ENCODE data around the gene ZDHHC4. TPM values are rescaled to one million over a fixed set of nuclear protein-coding genes. Genes with fewer than 3 reads are reported as not detected.

The ZDHHC4 gene
- total and polyA plus RNA-seq, 9 of the 15 experiments (the other 6 are each of a cell fraction or from before 2014, with no cell fraction given): 33.4 to 106 (median 58.3) TPM

GRCh38 chr7:6531492-6532279, 45.6 kb upstream of the ZDHHC4 start:
- Histone ChIP-seq H3K9me1 (ENCODE audit: control insufficient read depth, insufficient read depth, low read length) (no peaks in the 10 kb centered on the region), H3K4me3 (no peak overlapping the region), H3K4me1 (replicated peaks in 1 of 2; ENCODE audit: control insufficient read depth in 2 of 2, insufficient read depth in 2 of 2, low read length in 2 of 2) (peaks cover 0 to 22% of the 10 kb centered on the region in 2 experiments; a peak in 3 of 5 replicates), H4K20me1 (replicated peaks; ENCODE audit: control insufficient read depth, insufficient read depth, low read length) (peaks cover 4% of the 10 kb centered on the region; the same call in 1 of the 2 replicates), H2AFZ (ENCODE audit: low read depth, low read length) (no peak overlapping the region), H3K9me3 (replicated peaks; ENCODE audit: control insufficient read depth, insufficient read depth, low read depth, low read length) (no peaks in the 10 kb centered on the region), H3K27me3 (ENCODE audit: control insufficient read depth in 2 of 2, insufficient read depth in 2 of 2, low read length in 2 of 2) (peaks cover 32 to 73% of the 10 kb centered on the region in 2 experiments), H3K79me2 (ENCODE audit: control insufficient read depth, insufficient read depth, low read length) (no peaks in the 10 kb centered on the region), H3K9ac (ENCODE audit: insufficient read depth in 1 of 2, low read depth in 2 of 2, low read length in 2 of 2) (peak overlapping the region in 1 of 2 experiments; percentile 35; a peak in 1 of 4 replicates), H3K36me3 (ENCODE audit: control insufficient read depth, insufficient read depth, low read length) (no peaks in the 10 kb centered on the region), H3K27ac (ENCODE audit: extremely low read depth, low read depth, low read length) (no peak overlapping the region), H3K4me2 (ENCODE audit: insufficient read depth, low read length) (no peak overlapping the region)
- DNase-seq (ENCODE audit: extremely low read depth in 1 of 4, low spot score in 3 of 4) (no peak), ATAC-seq (no peak), FAIRE-seq (no peak)
- no TSS peak for BruUV-seq (replicated peaks)
- ChIA-PET CTCF (ENCODE audit: low intra/inter-chr PET ratio) (no interaction called here), POLR2A (no interaction called here)
- 7% methylated on average over 19 of the region's 19 CpGs for WGBS (ENCODE audit: insufficient coverage, low coverage, missing lambda C conversion rate)
- TF ChIP-seq HDGF (IDR thresholded peaks at IDR 0.05): no peak
- no peak for TF ChIP-seq ZNF184 (CRISPR knock-in tag; IDR thresholded peaks at IDR 0.05)
- intact Hi-C loops (cut with micrococcal nuclease) (no loop called here), in situ Hi-C loops (cut with MboI) (no loop called here)

GRCh38 chr7:6532516-6532915, 44.7 kb upstream of the ZDHHC4 start:
- DNase-seq (ENCODE audit: extremely low read depth in 1 of 4, low spot score in 3 of 4): no peak
- 2% methylated on average over 7 of the region's 7 CpGs for WGBS (ENCODE audit: insufficient coverage, low coverage, missing lambda C conversion rate)
- intact Hi-C loops (cut with micrococcal nuclease) (no loop called here), in situ Hi-C loops (cut with MboI) (no loop called here)
- no peak for FAIRE-seq
- CTCF ChIA-PET (ENCODE audit: low intra/inter-chr PET ratio): no interaction called here
- H3K27ac ChIP-seq (ENCODE audit: extremely low read depth, low read depth, low read length): no peak overlapping the region
- H3K9me1 ChIP-seq (ENCODE audit: control insufficient read depth, insufficient read depth, low read length): no peaks in the 10 kb centered on the region
- no peak overlapping the region for H3K4me3 ChIP-seq
- H3K9ac ChIP-seq (ENCODE audit: insufficient read depth in 1 of 2, low read depth in 2 of 2, low read length in 2 of 2): no peak overlapping the region
- H3K9me3 ChIP-seq (replicated peaks; ENCODE audit: control insufficient read depth, insufficient read depth, low read depth, low read length): no peaks in the 10 kb centered on the region
- H2AFZ ChIP-seq (ENCODE audit: low read depth, low read length): no peak overlapping the region
- ATAC-seq: no peak
- POLR2A ChIA-PET: interaction anchor here (0.8 kb wide), 1 partner anchor 16 kb away, joined by 3 read pairs; no protein-coding TSS in a partner anchor
- H4K20me1 ChIP-seq (replicated peaks; ENCODE audit: control insufficient read depth, insufficient read depth, low read length): peaks cover 4% of the 10 kb centered on the region; the same call in 1 of the 2 replicates
- peaks cover 0 to 18% of the 10 kb centered on the region in 2 experiments; a peak in 3 of 5 replicates for H3K4me1 ChIP-seq (replicated peaks in 1 of 2; ENCODE audit: control insufficient read depth in 2 of 2, insufficient read depth in 2 of 2, low read length in 2 of 2)
- H3K27me3 ChIP-seq (ENCODE audit: control insufficient read depth in 2 of 2, insufficient read depth in 2 of 2, low read length in 2 of 2): peaks cover 28 to 66% of the 10 kb centered on the region in 2 experiments
- H3K36me3 ChIP-seq (ENCODE audit: control insufficient read depth, insufficient read depth, low read length): no peaks in the 10 kb centered on the region
- H3K4me2 ChIP-seq (ENCODE audit: insufficient read depth, low read length): no peak overlapping the region
- no peaks in the 10 kb centered on the region for H3K79me2 ChIP-seq (ENCODE audit: control insufficient read depth, insufficient read depth, low read length)
- BruUV-seq (replicated peaks): no TSS peak
- TF ChIP-seq ZNF212 (CRISPR knock-in tag; IDR thresholded peaks at IDR 0.05) (no peak), SNIP1 (IDR thresholded peaks at IDR 0.05; ENCODE audit: low read depth) (no peak), MTA2 (IDR thresholded peaks at IDR 0.05; ENCODE audit: low read depth) (no peak), EP300 (IDR thresholded peaks at IDR 0.05; ENCODE audit: low read length) (no peak), NCOA6 (IDR thresholded peaks at IDR 0.05) (no peak), CHCHD3 (CRISPR knock-in tag; IDR thresholded peaks at IDR 0.05) (no peak), FOXM1 (IDR thresholded peaks at IDR 0.05; ENCODE audit: low read depth) (no peak), FOXM1 (CRISPR knock-in tag; IDR thresholded peaks at IDR 0.05; ENCODE audit: low read depth) (no peak), HDAC3 (IDR thresholded peaks at IDR 0.05; ENCODE audit: borderline replicate concordance, partially characterized antibody) (no peak), SREBF2 (CRISPR knock-in tag; IDR thresholded peaks at IDR 0.05) (no peak), MAFF (IDR thresholded peaks at IDR 0.05; ENCODE audit: low read length) (no peak), ATF1 (CRISPR knock-in tag; IDR thresholded peaks at IDR 0.05) (no peak), ATF1 (tag; IDR thresholded peaks at IDR 0.05) (no peak), FIP1L1 (IDR thresholded peaks at IDR 0.05; ENCODE audit: low read depth, low read length, poor library complexity, severe bottlenecking) (no peak), ZNF239 (CRISPR knock-in tag; IDR thresholded peaks at IDR 0.05) (no peak), ATF2 (CRISPR knock-in tag; IDR thresholded peaks at IDR 0.05) (no peak), NCOR1 (IDR thresholded peaks at IDR 0.05) (no peak)
